ENCODE data around the gene NBL1.

- no peak for TF ChIP-seq POLR2A (IDR thresholded peaks at IDR 0.05)
- no peak for TF ChIP-seq CTCF (IDR thresholded peaks at IDR 0.05)
Measured at GRCh38 chr1:19683351-19683750, 39.2 kb downstream of the NBL1 start.
